ENCODE results near the gene SMIM38.

Gene SMIM38

DNA sequence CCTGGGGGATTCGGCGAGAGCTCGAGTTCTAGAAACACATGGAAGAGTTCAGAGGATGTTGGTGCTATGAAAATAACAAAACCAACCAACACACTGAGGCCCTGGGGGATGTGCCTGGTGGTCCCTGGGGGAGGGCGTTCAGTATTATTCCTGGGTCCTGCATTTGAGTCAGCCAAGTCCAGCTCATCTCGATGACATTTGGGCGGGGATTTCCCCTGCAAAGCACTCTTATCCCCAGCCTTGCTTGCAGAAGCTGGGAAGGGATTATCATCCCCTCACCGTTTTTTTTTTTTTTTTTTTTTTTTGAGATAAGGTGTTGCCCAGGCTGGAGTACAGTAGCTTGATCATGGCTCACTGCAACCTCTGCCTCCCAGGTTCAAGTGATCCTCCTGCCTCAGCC is 2.1 kb upstream of the SMIM38 start:
- no peak overlapping the region for H3K9ac ChIP-seq (ENCODE audit: low read depth, low read length)
- DNase-seq (no peak), ATAC-seq (ENCODE audit: insufficient read depth, low read depth) (no peak)
- no peaks in the 10 kb centered on the region for H3K9me3 ChIP-seq (ENCODE audit: insufficient read depth, low read length, severe bottlenecking)
- TF ChIP-seq, protein P1, sequence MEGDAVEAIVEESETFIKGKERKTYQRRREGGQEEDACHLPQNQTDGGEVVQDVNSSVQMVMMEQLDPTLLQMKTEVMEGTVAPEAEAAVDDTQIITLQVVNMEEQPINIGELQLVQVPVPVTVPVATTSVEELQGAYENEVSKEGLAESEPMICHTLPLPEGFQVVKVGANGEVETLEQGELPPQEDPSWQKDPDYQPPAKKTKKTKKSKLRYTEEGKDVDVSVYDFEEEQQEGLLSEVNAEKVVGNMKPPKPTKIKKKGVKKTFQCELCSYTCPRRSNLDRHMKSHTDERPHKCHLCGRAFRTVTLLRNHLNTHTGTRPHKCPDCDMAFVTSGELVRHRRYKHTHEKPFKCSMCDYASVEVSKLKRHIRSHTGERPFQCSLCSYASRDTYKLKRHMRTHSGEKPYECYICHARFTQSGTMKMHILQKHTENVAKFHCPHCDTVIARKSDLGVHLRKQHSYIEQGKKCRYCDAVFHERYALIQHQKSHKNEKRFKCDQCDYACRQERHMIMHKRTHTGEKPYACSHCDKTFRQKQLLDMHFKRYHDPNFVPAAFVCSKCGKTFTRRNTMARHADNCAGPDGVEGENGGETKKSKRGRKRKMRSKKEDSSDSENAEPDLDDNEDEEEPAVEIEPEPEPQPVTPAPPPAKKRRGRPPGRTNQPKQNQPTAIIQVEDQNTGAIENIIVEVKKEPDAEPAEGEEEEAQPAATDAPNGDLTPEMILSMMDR (IDR thresholded peaks at IDR 0.05; ENCODE audit: borderline replicate concordance, extremely low read depth, low read length, poor library complexity, severe bottlenecking) = no peak
- TF ChIP-seq EZH2 (IDR thresholded peaks at IDR 0.05; ENCODE audit: borderline replicate concordance, low read depth, low read length, severe bottlenecking) = no peak
- H3K79me2 ChIP-seq (ENCODE audit: insufficient read depth, low read length) = no peaks in the 10 kb centered on the region
- no peaks in the 10 kb centered on the region for H3K36me3 ChIP-seq (ENCODE audit: insufficient read depth, low read length)
- H4K20me1 ChIP-seq (ENCODE audit: insufficient read depth, low read length) = no peaks in the 10 kb centered on the region
- H3K4me1 ChIP-seq (ENCODE audit: insufficient read depth, low read length) = no peaks in the 10 kb centered on the region
- no peak overlapping the region for H2AFZ ChIP-seq (ENCODE audit: low read depth, low read length)
- no peak overlapping the region for H3K4me3 ChIP-seq (ENCODE audit: low read depth in 1 of 2, low read length in 2 of 2)
- no peak overlapping the region for H3K27ac ChIP-seq (ENCODE audit: low read length)
- H3K4me2 ChIP-seq (ENCODE audit: insufficient read depth, low read length) = no peak overlapping the region
- H3K27me3 ChIP-seq (ENCODE audit: insufficient read depth, low read length, poor library complexity) = no peaks in the 10 kb centered on the region

DNA sequence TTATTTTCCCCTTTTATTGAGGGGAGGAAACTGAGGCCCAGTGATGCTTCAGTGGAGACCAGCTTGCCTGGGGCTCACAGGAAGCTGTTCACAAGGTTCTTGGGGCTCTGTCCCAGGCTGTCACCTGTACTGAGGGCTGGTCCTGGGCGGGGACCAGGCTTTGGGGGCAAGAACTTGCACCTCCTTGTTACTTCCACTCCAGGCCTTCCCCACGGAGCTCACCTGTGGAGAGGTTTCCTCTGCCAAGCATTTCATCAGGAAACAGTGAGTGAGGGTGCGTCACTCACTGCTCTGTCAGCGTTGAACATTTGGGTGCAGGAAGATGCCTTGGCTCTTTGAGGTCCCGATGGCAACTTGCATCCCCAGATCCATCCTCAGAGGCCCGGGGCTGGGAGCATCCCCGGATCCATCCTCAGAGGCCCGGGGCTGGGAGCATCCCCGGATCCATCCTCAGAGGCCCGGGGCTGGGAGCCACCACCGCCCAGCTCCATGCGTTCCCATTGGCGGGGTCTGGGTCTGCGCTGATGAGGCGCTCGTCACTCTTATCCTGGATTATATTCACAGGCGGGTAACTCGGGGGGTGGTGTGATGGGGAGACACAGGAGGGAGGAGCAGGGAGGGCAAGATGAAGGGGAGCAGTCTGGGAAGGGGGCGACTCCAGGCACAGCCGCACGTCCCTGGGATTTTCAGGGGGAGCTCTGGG is 1.4 kb upstream of the SMIM38 start:
- H3K9me3 ChIP-seq (ENCODE audit: insufficient read depth, low read length, severe bottlenecking) = no peaks in the 10 kb centered on the region
- H3K4me2 ChIP-seq (ENCODE audit: insufficient read depth, low read length) = no peak overlapping the region
- no peak for DNase-seq
- no peak overlapping the region for H3K27ac ChIP-seq (ENCODE audit: low read length)
- no peak overlapping the region for H3K4me3 ChIP-seq (ENCODE audit: low read depth in 1 of 2, low read length in 2 of 2)
- no peak overlapping the region for H2AFZ ChIP-seq (ENCODE audit: low read depth, low read length)
- TF ChIP-seq, protein P1 (IDR thresholded peaks at IDR 0.05; ENCODE audit: borderline replicate concordance, extremely low read depth, low read length, poor library complexity, severe bottlenecking) = no peak
- no peak for TF ChIP-seq EZH2 (IDR thresholded peaks at IDR 0.05; ENCODE audit: borderline replicate concordance, low read depth, low read length, severe bottlenecking)
- H3K79me2 ChIP-seq (ENCODE audit: insufficient read depth, low read length) = no peaks in the 10 kb centered on the region
- no peak for ATAC-seq (ENCODE audit: insufficient read depth, low read depth)
- no peaks in the 10 kb centered on the region for H4K20me1 ChIP-seq (ENCODE audit: insufficient read depth, low read length)
- H3K36me3 ChIP-seq (ENCODE audit: insufficient read depth, low read length) = no peaks in the 10 kb centered on the region
- H3K4me1 ChIP-seq (ENCODE audit: insufficient read depth, low read length) = no peaks in the 10 kb centered on the region
- H3K9ac ChIP-seq (ENCODE audit: low read depth, low read length) = no peak overlapping the region
- no peaks in the 10 kb centered on the region for H3K27me3 ChIP-seq (ENCODE audit: insufficient read depth, low read length, poor library complexity)

GRCh38 chr11:69154938-69155301 is 815 bp upstream of the SMIM38 start:
- Histone ChIP-seq H3K4me2 (ENCODE audit: insufficient read depth, low read length) (no peak overlapping the region), H3K79me2 (ENCODE audit: insufficient read depth, low read length) (no peaks in the 10 kb centered on the region), H3K9ac (ENCODE audit: low read depth, low read length) (no peak overlapping the region), H3K27ac (ENCODE audit: low read length) (no peak overlapping the region), H3K9me3 (ENCODE audit: insufficient read depth, low read length, severe bottlenecking) (no peaks in the 10 kb centered on the region), H3K4me3 (ENCODE audit: low read depth in 1 of 2, low read length in 2 of 2) (no peak overlapping the region), H3K36me3 (ENCODE audit: insufficient read depth, low read length) (no peaks in the 10 kb centered on the region), H3K27me3 (ENCODE audit: insufficient read depth, low read length, poor library complexity) (no peaks in the 10 kb centered on the region), H2AFZ (ENCODE audit: low read depth, low read length) (no peak overlapping the region), H3K4me1 (ENCODE audit: insufficient read depth, low read length) (no peaks in the 10 kb centered on the region), H4K20me1 (ENCODE audit: insufficient read depth, low read length) (no peaks in the 10 kb centered on the region)
- DNase-seq (no peak), ATAC-seq (ENCODE audit: insufficient read depth, low read depth) (no peak)
- no peak for TF ChIP-seq EZH2 (IDR thresholded peaks at IDR 0.05; ENCODE audit: borderline replicate concordance, low read depth, low read length, severe bottlenecking)
- TF ChIP-seq, protein P1 (IDR thresholded peaks at IDR 0.05; ENCODE audit: borderline replicate concordance, extremely low read depth, low read length, poor library complexity, severe bottlenecking) = no peak

Measured in DND-41 (cell line).